ENCODE results near the gene PJA2. TPM values are rescaled to one million over a fixed set of nuclear protein-coding genes. Genes with fewer than 3 reads are reported as not detected.

The PJA2 gene
- total RNA-seq, 1 experiment from 2014 or later, result 14.3 TPM

GRCh38 chr5:109313127-109313526, 96.6 kb downstream of the PJA2 start:
- DNase-seq, result no peak
- POLR2A ChIA-PET (ENCODE audit: unreplicated experiment), result no interaction called here

GRCh38 chr5:109312695-109313094, 97.1 kb downstream of the PJA2 start:
- Histone ChIP-seq H4K20me1 (ENCODE audit: low read length) (no peaks in the 10 kb centered on the region), H3K9me2 (replicated peaks; ENCODE audit: low read length) (no peaks in the 10 kb centered on the region), H3K36me3 (ENCODE audit: low read depth, low read length) (no peaks in the 10 kb centered on the region), H3K9ac (ENCODE audit: low read length) (no peak overlapping the region), H3F3A (ENCODE audit: low read length, unreplicated experiment) (no peaks in the 10 kb centered on the region), H3K27ac (ENCODE audit: low read length) (no peak overlapping the region), H3K79me2 (ENCODE audit: low read length) (no peaks in the 10 kb centered on the region), H3K27me3 (ENCODE audit: low read length) (no peaks in the 10 kb centered on the region), H3K9me3 (ENCODE audit: low read length) (no peaks in the 10 kb centered on the region), H3K4me1 (ENCODE audit: insufficient read depth, low read length) (no peaks in the 10 kb centered on the region), H3K4me3 (ENCODE audit: low read length) (no peak overlapping the region), H2AFZ (ENCODE audit: low read length) (no peak overlapping the region), H3K4me2 (ENCODE audit: low read length) (no peak overlapping the region)
- CTCF ChIA-PET, result no interaction called here
- ATAC-seq (no peak), DNase-seq (no peak)
- TF ChIP-seq EZH2 (IDR thresholded peaks at IDR 0.05; ENCODE audit: low read length, unreplicated experiment) (no peak), EZH2phosphoT487 (IDR thresholded peaks at IDR 0.05; ENCODE audit: borderline replicate concordance, low read length) (no peak), CTCF (conservative IDR thresholded peaks at IDR 0.05; ENCODE audit: low read depth, low read length) (no peak)
- POLR2A ChIA-PET (ENCODE audit: unreplicated experiment), result no interaction called here
- BruUV-seq (replicated peaks), result no TSS peak
- intact Hi-C loops (cut with micrococcal nuclease), result no loop called here

More at GRCh38 chr5:109313127-109313526, 96.6 kb downstream of the PJA2 start:
- Histone ChIP-seq H3K9me2 (replicated peaks; ENCODE audit: low read length) (no peaks in the 10 kb centered on the region), H2AFZ (ENCODE audit: low read length) (no peak overlapping the region), H3K27me3 (ENCODE audit: low read length) (no peaks in the 10 kb centered on the region), H3K27ac (ENCODE audit: low read length) (no peak overlapping the region), H4K20me1 (ENCODE audit: low read length) (no peaks in the 10 kb centered on the region), H3K4me2 (ENCODE audit: low read length) (no peak overlapping the region), H3K79me2 (ENCODE audit: low read length) (no peaks in the 10 kb centered on the region), H3K36me3 (ENCODE audit: low read depth, low read length) (no peaks in the 10 kb centered on the region), H3K4me3 (ENCODE audit: low read length) (no peak overlapping the region), H3F3A (ENCODE audit: low read length, unreplicated experiment) (no peaks in the 10 kb centered on the region), H3K9ac (ENCODE audit: low read length) (no peak overlapping the region), H3K9me3 (ENCODE audit: low read length) (no peaks in the 10 kb centered on the region), H3K4me1 (ENCODE audit: insufficient read depth, low read length) (no peaks in the 10 kb centered on the region)
- ATAC-seq, result no peak
- intact Hi-C loops (cut with micrococcal nuclease), result no loop called here
- CTCF ChIA-PET, result no interaction called here
- TF ChIP-seq EZH2 (IDR thresholded peaks at IDR 0.05; ENCODE audit: low read length, unreplicated experiment), result no peak
- no peak for TF ChIP-seq EZH2phosphoT487 (IDR thresholded peaks at IDR 0.05; ENCODE audit: borderline replicate concordance, low read length)
- TF ChIP-seq CTCF (conservative IDR thresholded peaks at IDR 0.05; ENCODE audit: low read depth, low read length), result no peak
- BruUV-seq (replicated peaks), result no TSS peak

GRCh38 chr5:109310315-109310714, 99.5 kb downstream of the PJA2 start:
- Histone ChIP-seq H3K4me3 (ENCODE audit: low read length) (no peak overlapping the region), H4K20me1 (ENCODE audit: low read length) (no peaks in the 10 kb centered on the region), H3K27me3 (ENCODE audit: low read length) (no peaks in the 10 kb centered on the region), H3K9me2 (replicated peaks; ENCODE audit: low read length) (no peaks in the 10 kb centered on the region), H3K4me1 (ENCODE audit: insufficient read depth, low read length) (no peaks in the 10 kb centered on the region), H3K9ac (ENCODE audit: low read length) (no peak overlapping the region), H3K36me3 (ENCODE audit: low read depth, low read length) (no peaks in the 10 kb centered on the region), H3K79me2 (ENCODE audit: low read length) (no peaks in the 10 kb centered on the region), H3K9me3 (ENCODE audit: low read length) (no peaks in the 10 kb centered on the region), H3K4me2 (ENCODE audit: low read length) (no peak overlapping the region), H2AFZ (ENCODE audit: low read length) (no peak overlapping the region), H3F3A (ENCODE audit: low read length, unreplicated experiment) (no peaks in the 10 kb centered on the region), H3K27ac (ENCODE audit: low read length) (no peak overlapping the region)
- ChIA-PET CTCF (no interaction called here), POLR2A (ENCODE audit: unreplicated experiment) (no interaction called here)
- DNase-seq (no peak), ATAC-seq (no peak)
- BruUV-seq (replicated peaks), result no TSS peak
- TF ChIP-seq EZH2phosphoT487 (IDR thresholded peaks at IDR 0.05; ENCODE audit: borderline replicate concordance, low read length) (no peak), CTCF (conservative IDR thresholded peaks at IDR 0.05; ENCODE audit: low read depth, low read length) (no peak), EZH2 (IDR thresholded peaks at IDR 0.05; ENCODE audit: low read length, unreplicated experiment) (no peak)
- intact Hi-C loops (cut with micrococcal nuclease), result no loop called here

All from PC-3 (cell line).